Measurements from ENCODE around the gene TTC22. TPM values are rescaled to one million over a fixed set of nuclear protein-coding genes. Genes with fewer than 3 reads are reported as not detected.
A peak's percentile ranks its signal among the peaks of the same experiment; 100 is the strongest.
"Not testable (repeated sequence)": the region's sequence is repeated elsewhere in the genome, so short reads cannot be mapped to it uniquely, and the experiment has no call there.

The TTC22 gene
- total RNA-seq, 1 donor from 2014 or later, result 2.4 TPM

GRCh38 chr1:54781023-54781723 lies 19.9 kb downstream of the TTC22 start:
- H3K4me1 Mint-ChIP-seq (ENCODE audit: low read depth), result no peaks in the 10 kb centered on the region
- H3K4me3 Mint-ChIP-seq (ENCODE audit: low read depth), result no peak overlapping the region
- TF ChIP-seq CTCF (IDR thresholded peaks at IDR 0.05; ENCODE audit: unreplicated experiment), result no peak
- H3K27me3 Mint-ChIP-seq, result peaks cover 48% of the 10 kb centered on the region
- DNase-seq (ENCODE audit: low spot score, unreplicated experiment), result peak; percentile 23
- H3K27ac Mint-ChIP-seq, result no peak overlapping the region
- H3K9me3 Mint-ChIP-seq (ENCODE audit: low read depth), result no peaks in the 10 kb centered on the region
- H3K36me3 Mint-ChIP-seq (ENCODE audit: insufficient read depth), result no peaks in the 10 kb centered on the region

- DNase-seq (ENCODE audit: low spot score, unreplicated experiment), result no peak
- Mint-ChIP-seq H3K27me3 (peaks cover 44% of the 10 kb centered on the region), H3K9me3 (ENCODE audit: low read depth) (peaks cover 3% of the 10 kb centered on the region), H3K4me3 (ENCODE audit: low read depth) (no peak overlapping the region), H3K27ac (no peak overlapping the region), H3K4me1 (ENCODE audit: low read depth) (peaks cover 2% of the 10 kb centered on the region), H3K36me3 (ENCODE audit: insufficient read depth) (no peaks in the 10 kb centered on the region)
- TF ChIP-seq CTCF (IDR thresholded peaks at IDR 0.05; ENCODE audit: unreplicated experiment), result no peak
Measured at GRCh38 chr1:54777431-54777830, 23.7 kb downstream of the TTC22 start.

- peaks cover 40% of the 10 kb centered on the region for H3K27me3 Mint-ChIP-seq
- H3K36me3 Mint-ChIP-seq (ENCODE audit: insufficient read depth), result no peaks in the 10 kb centered on the region
- peaks cover 3% of the 10 kb centered on the region for H3K9me3 Mint-ChIP-seq (ENCODE audit: low read depth)
- no peak overlapping the region for H3K27ac Mint-ChIP-seq
- H3K4me3 Mint-ChIP-seq (ENCODE audit: low read depth), result no peak overlapping the region
- H3K4me1 Mint-ChIP-seq (ENCODE audit: low read depth), result peaks cover 2% of the 10 kb centered on the region
- DNase-seq (ENCODE audit: low spot score, unreplicated experiment), result no peak
- TF ChIP-seq CTCF (IDR thresholded peaks at IDR 0.05; ENCODE audit: unreplicated experiment), result no peak
Measured at GRCh38 chr1:54777011-54777410, 24.1 kb downstream of the TTC22 start.

GRCh38 chr1:54775828-54776721 lies 25.0 kb downstream of the TTC22 start:
- not testable (repeated sequence) for H3K4me3 Mint-ChIP-seq (ENCODE audit: low read depth); DNase-seq (ENCODE audit: low spot score, unreplicated experiment); H3K27ac Mint-ChIP-seq; H3K4me1 Mint-ChIP-seq (ENCODE audit: low read depth); H3K9me3 Mint-ChIP-seq (ENCODE audit: low read depth); H3K36me3 Mint-ChIP-seq (ENCODE audit: insufficient read depth)
- H3K27me3 Mint-ChIP-seq, result peaks cover 36% of the 10 kb centered on the region

DNA sequence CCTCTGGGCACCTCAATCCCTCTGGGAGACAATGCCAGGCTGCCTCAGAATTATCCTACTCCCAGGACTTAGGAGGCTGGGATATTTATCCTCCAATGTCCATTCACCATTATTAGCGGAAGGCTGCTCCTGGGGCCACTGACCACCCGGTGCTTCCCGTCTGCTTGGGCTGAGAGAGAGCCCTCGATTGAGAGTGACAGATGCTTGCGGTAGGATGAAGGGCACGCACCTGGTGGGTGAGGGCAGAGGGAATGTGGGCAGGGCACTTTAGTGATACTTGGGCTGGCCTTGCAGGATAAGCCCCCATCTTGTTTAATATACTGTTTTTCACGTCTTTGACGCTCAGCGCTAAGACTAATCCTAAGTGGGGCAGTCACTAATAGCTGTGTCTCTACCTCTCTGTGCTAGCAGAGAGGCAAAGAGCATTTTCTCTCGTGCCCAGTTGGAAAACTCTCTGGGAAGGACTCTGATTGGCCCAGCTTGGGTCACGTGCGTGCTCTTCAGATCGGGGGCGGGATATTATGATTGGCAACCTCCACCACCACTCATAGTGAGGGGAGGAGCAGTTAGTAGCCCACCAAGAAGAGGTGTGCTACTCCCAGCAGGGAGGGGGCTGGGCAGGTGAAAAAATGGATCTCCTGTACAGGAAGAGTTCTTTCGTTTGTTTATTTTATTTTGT lies 26.2 kb downstream of the TTC22 start:
- Mint-ChIP-seq H3K36me3 (ENCODE audit: insufficient read depth) (no peaks in the 10 kb centered on the region), H3K27ac (no peak overlapping the region), H3K4me3 (ENCODE audit: low read depth) (no peak overlapping the region), H3K9me3 (ENCODE audit: low read depth) (peaks cover 3% of the 10 kb centered on the region), H3K27me3 (peaks cover 28% of the 10 kb centered on the region), H3K4me1 (ENCODE audit: low read depth) (peaks cover 2% of the 10 kb centered on the region)
- no peak for TF ChIP-seq CTCF (IDR thresholded peaks at IDR 0.05; ENCODE audit: unreplicated experiment)
- DNase-seq (ENCODE audit: low spot score, unreplicated experiment), result no peak

All from progenitor cell of endocrine pancreas (in vitro differentiated cells).